Measurements from ENCODE around the gene HYAL2.
A peak's percentile ranks its signal among the peaks of the same experiment; 100 is the strongest.

HYAL2 gene

GRCh38 chr3:50357481-50357880 lies 34.9 kb upstream of the HYAL2 start:
- in situ Hi-C loops (cut with HindIII; ENCODE audit: low pct_ligation_motif_present, low sequenced_read_pairs) = no loop called here
- Histone ChIP-seq H3K4me3 (ENCODE audit: low read depth, low read length) (peak overlapping the region; percentile 95), H3K36me3 (replicated peaks) (peaks cover 26% of the 10 kb centered on the region), H3K27ac (no peak overlapping the region), H3K27me3 (replicated peaks) (no peaks in the 10 kb centered on the region)
- DNase-seq = no peak
- no peak for TF ChIP-seq CTCF (IDR thresholded peaks at IDR 0.05; ENCODE audit: low read depth, low read length, missing control alignments)

- Histone ChIP-seq H3K27me3 (replicated peaks) (no peaks in the 10 kb centered on the region), H3K36me3 (replicated peaks) (peaks cover 26% of the 10 kb centered on the region), H3K27ac (no peak overlapping the region), H3K4me3 (ENCODE audit: low read depth, low read length) (peak overlapping the region; percentile 95)
- no peak for TF ChIP-seq CTCF (IDR thresholded peaks at IDR 0.05; ENCODE audit: low read depth, low read length, missing control alignments)
- no peak for DNase-seq
- in situ Hi-C loops (cut with HindIII; ENCODE audit: low pct_ligation_motif_present, low sequenced_read_pairs) = no loop called here
Observed at GRCh38 chr3:50356553-50356952, 34.0 kb upstream of the HYAL2 start.

- peaks cover 26% of the 10 kb centered on the region for H3K36me3 ChIP-seq (replicated peaks)
- H3K4me3 ChIP-seq (ENCODE audit: low read depth, low read length) = peak overlapping the region; percentile 95
- no peaks in the 10 kb centered on the region for H3K27me3 ChIP-seq (replicated peaks)
- DNase-seq = no peak
- in situ Hi-C loops (cut with HindIII; ENCODE audit: low pct_ligation_motif_present, low sequenced_read_pairs) = no loop called here
- peak; percentile 16 for TF ChIP-seq CTCF (IDR thresholded peaks at IDR 0.05; ENCODE audit: low read depth, low read length, missing control alignments)
- H3K27ac ChIP-seq = no peak overlapping the region
Observed at GRCh38 chr3:50355829-50356552, 33.4 kb upstream of the HYAL2 start.

- Histone ChIP-seq H3K27ac (no peak overlapping the region), H3K4me3 (ENCODE audit: low read depth, low read length) (no peak overlapping the region), H3K27me3 (replicated peaks) (no peaks in the 10 kb centered on the region), H3K36me3 (replicated peaks) (peaks cover 26% of the 10 kb centered on the region)
- no peak for DNase-seq
- in situ Hi-C loops (cut with HindIII; ENCODE audit: low pct_ligation_motif_present, low sequenced_read_pairs) = no loop called here
- no peak for TF ChIP-seq CTCF (IDR thresholded peaks at IDR 0.05; ENCODE audit: low read depth, low read length, missing control alignments)
Observed at GRCh38 chr3:50354850-50355249, 32.3 kb upstream of the HYAL2 start.

GRCh38 chr3:50354186-50354764 lies 31.7 kb upstream of the HYAL2 start:
- no peak for TF ChIP-seq CTCF (IDR thresholded peaks at IDR 0.05; ENCODE audit: low read depth, low read length, missing control alignments)
- Histone ChIP-seq H3K36me3 (replicated peaks) (peaks cover 26% of the 10 kb centered on the region), H3K27ac (no peak overlapping the region), H3K4me3 (ENCODE audit: low read depth, low read length) (no peak overlapping the region), H3K27me3 (replicated peaks) (no peaks in the 10 kb centered on the region)
- no peak for DNase-seq
- in situ Hi-C loops (cut with HindIII; ENCODE audit: low pct_ligation_motif_present, low sequenced_read_pairs) = no loop called here
